ENCODE measurements around the gene WDR1. TPM values are rescaled to one million over a fixed set of nuclear protein-coding genes. Genes with fewer than 3 reads are reported as not detected.

The WDR1 gene
- total and polyA plus RNA-seq, 2 of the 13 experiments (the other 11 are each of a cell fraction or from before 2014, with no cell fraction given): 106 to 198 TPM

- TF ChIP-seq, protein P1, sequence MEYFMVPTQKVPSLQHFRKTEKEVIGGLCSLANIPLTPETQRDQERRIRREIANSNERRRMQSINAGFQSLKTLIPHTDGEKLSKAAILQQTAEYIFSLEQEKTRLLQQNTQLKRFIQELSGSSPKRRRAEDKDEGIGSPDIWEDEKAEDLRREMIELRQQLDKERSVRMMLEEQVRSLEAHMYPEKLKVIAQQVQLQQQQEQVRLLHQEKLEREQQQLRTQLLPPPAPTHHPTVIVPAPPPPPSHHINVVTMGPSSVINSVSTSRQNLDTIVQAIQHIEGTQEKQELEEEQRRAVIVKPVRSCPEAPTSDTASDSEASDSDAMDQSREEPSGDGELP (IDR thresholded peaks at IDR 0.05; ENCODE audit: borderline replicate concordance, low read depth): no peak
- TF ChIP-seq ZNF724P (CRISPR knock-in tag; IDR thresholded peaks at IDR 0.05; ENCODE audit: borderline replicate concordance) (no peak), ZNF740 (CRISPR knock-in tag; IDR thresholded peaks at IDR 0.05) (no peak), ZEB1 (IDR thresholded peaks at IDR 0.05; ENCODE audit: insufficient replicate concordance, low read depth) (peak; percentile 39), ZBTB2 (CRISPR knock-in tag; IDR thresholded peaks at IDR 0.05; ENCODE audit: low read depth) (no peak), KDM2A (CRISPR knock-in tag; IDR thresholded peaks at IDR 0.05; ENCODE audit: borderline replicate concordance, low read depth) (no peak), POGZ (CRISPR knock-in tag; IDR thresholded peaks at IDR 0.05) (no peak), ZNF468 (CRISPR knock-in tag; IDR thresholded peaks at IDR 0.05) (no peak), SUZ12 (IDR thresholded peaks at IDR 0.05; ENCODE audit: low read depth, low read length) (no peak), HDAC6 (IDR thresholded peaks at IDR 0.05; ENCODE audit: low read depth, low read length) (no peak), ZNF781 (CRISPR knock-in tag; IDR thresholded peaks at IDR 0.05; ENCODE audit: borderline replicate concordance, not compliant biosample characterization) (no peak), RBM22 (optimal IDR thresholded peaks at IDR 0.05; ENCODE audit: low read length) (no peak), EED (CRISPR knock-in tag; IDR thresholded peaks at IDR 0.05) (no peak), PATZ1 (CRISPR knock-in tag; IDR thresholded peaks at IDR 0.05) (no peak), ZNF333 (CRISPR knock-in tag; IDR thresholded peaks at IDR 0.05; ENCODE audit: borderline replicate concordance) (no peak), ZSCAN29 (CRISPR knock-in tag; conservative IDR thresholded peaks at IDR 0.05) (no peak), ZNF343 (CRISPR knock-in tag; IDR thresholded peaks at IDR 0.05) (no peak), SP1 (IDR thresholded peaks at IDR 0.05) (no peak), SP1 (CRISPR knock-in tag; IDR thresholded peaks at IDR 0.05) (no peak), SIN3B (IDR thresholded peaks at IDR 0.05; ENCODE audit: low read length) (no peak), ZNF530 (CRISPR knock-in tag; IDR thresholded peaks at IDR 0.05; ENCODE audit: low read depth) (no peak), U2AF2 (IDR thresholded peaks at IDR 0.05; ENCODE audit: low read depth, low read length) (no peak)
- TF ChIP-seq, protein P2, sequence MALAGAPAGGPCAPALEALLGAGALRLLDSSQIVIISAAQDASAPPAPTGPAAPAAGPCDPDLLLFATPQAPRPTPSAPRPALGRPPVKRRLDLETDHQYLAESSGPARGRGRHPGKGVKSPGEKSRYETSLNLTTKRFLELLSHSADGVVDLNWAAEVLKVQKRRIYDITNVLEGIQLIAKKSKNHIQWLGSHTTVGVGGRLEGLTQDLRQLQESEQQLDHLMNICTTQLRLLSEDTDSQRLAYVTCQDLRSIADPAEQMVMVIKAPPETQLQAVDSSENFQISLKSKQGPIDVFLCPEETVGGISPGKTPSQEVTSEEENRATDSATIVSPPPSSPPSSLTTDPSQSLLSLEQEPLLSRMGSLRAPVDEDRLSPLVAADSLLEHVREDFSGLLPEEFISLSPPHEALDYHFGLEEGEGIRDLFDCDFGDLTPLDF (CRISPR knock-in tag; IDR thresholded peaks at IDR 0.05): no peak
- TF ChIP-seq, protein P3, sequence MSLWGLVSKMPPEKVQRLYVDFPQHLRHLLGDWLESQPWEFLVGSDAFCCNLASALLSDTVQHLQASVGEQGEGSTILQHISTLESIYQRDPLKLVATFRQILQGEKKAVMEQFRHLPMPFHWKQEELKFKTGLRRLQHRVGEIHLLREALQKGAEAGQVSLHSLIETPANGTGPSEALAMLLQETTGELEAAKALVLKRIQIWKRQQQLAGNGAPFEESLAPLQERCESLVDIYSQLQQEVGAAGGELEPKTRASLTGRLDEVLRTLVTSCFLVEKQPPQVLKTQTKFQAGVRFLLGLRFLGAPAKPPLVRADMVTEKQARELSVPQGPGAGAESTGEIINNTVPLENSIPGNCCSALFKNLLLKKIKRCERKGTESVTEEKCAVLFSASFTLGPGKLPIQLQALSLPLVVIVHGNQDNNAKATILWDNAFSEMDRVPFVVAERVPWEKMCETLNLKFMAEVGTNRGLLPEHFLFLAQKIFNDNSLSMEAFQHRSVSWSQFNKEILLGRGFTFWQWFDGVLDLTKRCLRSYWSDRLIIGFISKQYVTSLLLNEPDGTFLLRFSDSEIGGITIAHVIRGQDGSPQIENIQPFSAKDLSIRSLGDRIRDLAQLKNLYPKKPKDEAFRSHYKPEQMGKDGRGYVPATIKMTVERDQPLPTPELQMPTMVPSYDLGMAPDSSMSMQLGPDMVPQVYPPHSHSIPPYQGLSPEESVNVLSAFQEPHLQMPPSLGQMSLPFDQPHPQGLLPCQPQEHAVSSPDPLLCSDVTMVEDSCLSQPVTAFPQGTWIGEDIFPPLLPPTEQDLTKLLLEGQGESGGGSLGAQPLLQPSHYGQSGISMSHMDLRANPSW (CRISPR knock-in tag; IDR thresholded peaks at IDR 0.05; ENCODE audit: borderline replicate concordance): no peak
These were observed 84.0 kb downstream of the WDR1 start (continued) for GRCh38 chr4:10032625-10033024.
